ENCODE measurements around the gene GMDS.

The GMDS gene

DNA sequence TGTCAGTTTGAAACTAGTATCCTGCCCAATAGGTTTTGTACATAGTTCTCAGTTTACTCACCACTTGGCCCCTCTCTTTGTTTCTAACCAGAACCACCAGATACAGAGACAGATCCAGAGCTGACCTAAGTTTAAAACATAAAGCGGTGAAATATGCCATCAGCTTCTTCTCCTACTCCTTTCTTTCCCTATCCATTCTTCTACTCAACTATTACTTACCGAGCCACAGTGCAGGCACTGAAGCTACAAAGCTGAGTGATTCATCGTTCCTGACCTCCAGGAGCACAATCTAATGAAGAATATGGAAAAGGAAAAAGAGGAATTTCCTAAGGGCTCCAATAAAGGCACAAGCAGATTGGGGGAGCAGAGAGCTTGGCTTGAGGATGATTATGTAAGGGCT, 349.7 kb downstream of the GMDS start:
- no peak for DNase-seq (ENCODE audit: low read depth in 2 of 2)

GRCh38 chr6:1894954-1895353, 350.5 kb downstream of the GMDS start:
- DNase-seq (ENCODE audit: low read depth in 2 of 2), result no peak

- DNase-seq (ENCODE audit: low read depth in 2 of 2), result no peak
These were observed 351.8 kb downstream of the GMDS start for GRCh38 chr6:1893470-1894130.

GRCh38 chr6:1892716-1893115, 352.7 kb downstream of the GMDS start:
- DNase-seq (ENCODE audit: low read depth in 2 of 2), result no peak

GRCh38 chr6:1890987-1891386, 354.4 kb downstream of the GMDS start:
- DNase-seq (ENCODE audit: low read depth in 2 of 2), result no peak

DNA sequence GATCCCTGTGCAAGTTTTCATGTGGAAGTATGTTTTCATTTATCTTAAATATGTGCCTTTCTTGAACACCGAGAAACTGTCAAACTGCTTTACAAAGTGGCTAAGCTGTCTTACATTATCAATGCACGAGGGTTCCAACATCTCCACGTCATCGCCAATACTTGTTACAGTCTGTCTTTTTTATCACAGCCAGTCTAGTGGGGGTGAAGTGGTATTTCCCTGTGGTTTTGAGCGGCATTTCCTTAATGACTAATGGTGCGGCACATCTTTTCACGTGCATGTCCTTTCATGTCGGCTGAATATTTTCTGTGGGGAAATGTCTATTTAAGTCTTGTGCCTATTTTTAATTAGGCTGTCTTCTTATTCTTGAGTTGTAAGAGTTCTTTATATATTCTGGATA, 355.3 kb downstream of the GMDS start:
- DNase-seq (ENCODE audit: low read depth in 2 of 2), result no peak

GRCh38 chr6:1885576-1886011, 359.8 kb downstream of the GMDS start:
- no peak for DNase-seq (ENCODE audit: low read depth in 2 of 2)

GRCh38 chr6:1884313-1884712, 361.1 kb downstream of the GMDS start:
- DNase-seq (ENCODE audit: low read depth in 2 of 2), result no peak

DNA sequence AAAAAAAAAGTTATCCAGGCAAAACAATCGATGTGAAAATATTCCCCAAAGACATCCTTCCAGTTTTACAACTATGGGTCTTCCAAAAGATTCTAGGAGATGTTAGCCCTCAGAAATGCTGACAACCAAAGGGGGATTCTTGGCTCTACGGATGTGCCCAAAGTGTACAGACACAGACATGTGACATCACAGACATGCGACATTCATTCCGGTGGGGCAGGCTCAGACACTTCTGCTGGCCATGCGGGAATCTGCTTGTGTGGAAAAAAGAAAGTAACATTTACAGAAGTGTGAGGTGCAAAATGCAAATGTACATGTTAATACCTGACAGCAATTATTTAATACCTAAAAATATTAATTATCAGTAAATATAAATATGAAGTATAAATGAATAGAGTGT, 367.1 kb downstream of the GMDS start:
- no peak for DNase-seq (ENCODE audit: low read depth in 2 of 2)

DNA sequence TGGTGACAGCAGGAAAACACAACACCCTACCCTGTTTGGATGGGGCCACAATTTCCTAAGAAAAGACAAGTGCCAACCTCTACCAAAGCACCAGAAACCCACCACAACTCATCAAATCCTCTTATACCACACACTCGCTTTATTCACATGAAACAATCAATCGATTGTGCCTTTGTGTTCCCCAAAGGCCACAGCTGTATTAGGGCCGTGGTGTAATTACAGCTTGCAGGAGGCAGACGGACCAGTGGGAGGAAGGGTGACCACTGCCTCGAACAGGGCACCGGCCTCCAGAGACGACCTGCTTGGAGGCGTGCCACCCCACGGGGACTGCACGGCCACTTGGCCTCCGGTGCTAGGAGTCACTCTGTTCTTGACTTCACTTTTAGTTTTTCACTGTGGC, 371.6 kb downstream of the GMDS start:
- DNase-seq (ENCODE audit: low read depth in 2 of 2), result no peak

DNA sequence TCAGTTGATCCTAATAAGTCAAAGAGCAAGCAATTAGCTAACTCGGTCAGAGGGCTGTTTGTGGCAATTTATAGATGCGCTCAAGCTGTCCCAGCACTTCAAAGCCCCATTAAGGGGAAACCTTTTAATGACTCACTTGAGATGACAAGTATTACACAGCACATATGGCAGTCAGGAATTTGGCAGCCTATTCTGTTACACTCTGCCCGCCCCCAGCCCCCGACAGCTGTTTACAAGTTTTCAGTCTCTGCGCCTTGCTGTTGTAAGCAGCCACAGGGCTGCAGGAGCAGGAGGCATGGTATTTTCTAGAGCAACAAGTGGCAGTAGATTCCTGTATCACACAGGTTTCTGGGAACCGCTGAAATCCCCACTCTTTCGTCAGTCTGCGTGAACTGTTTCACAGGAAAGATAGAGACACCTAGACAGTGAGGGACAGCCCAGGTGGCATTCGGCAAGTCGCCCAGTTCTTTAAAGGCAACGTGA, 372.7 kb downstream of the GMDS start:
- no peak for DNase-seq (ENCODE audit: low read depth in 2 of 2)

- no peak for DNase-seq (ENCODE audit: low read depth in 2 of 2)
These were observed 373.6 kb downstream of the GMDS start for GRCh38 chr6:1871724-1872315.

- DNase-seq (ENCODE audit: low read depth in 2 of 2), result no peak
These were observed 374.5 kb downstream of the GMDS start for GRCh38 chr6:1870932-1871331.

DNA sequence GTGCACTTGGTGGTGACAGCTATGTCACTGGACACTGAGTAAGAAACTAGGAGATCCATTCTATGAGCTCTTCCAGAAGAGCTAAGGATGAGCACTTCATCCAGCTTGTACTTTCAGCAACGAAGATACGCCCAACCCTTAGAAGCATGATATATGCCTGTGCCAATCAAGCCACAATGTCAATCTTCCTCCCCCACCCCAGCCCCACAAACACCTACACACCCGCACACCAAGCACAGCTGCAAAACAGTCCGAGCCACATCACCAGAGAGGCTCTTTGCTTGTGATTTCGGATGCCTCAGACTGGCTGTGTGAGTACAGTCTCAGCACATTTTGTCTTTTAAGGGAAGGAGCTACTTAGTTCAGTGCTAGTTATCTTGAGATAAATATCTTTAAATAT, 375.2 kb downstream of the GMDS start:
- DNase-seq (ENCODE audit: low read depth in 2 of 2), result no peak

DNA sequence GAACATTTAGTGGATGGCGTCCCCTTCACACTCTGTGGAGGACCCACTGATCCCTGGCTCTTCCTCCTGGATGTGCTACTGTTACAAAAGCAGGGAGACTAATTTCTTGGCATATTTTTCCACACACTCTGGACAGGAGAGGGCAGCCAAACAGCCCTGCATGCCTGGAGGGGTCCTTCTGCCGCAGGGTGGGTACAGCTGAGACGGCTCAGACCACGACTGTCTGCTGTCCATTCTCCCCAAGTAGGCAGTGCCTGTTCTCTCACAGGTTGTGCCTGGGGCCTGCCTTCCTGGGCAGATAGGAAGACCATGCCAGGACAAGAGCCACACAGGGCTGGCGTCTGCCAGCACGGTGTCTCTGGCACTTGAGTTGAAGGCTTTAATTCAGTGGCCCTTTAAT, 375.6 kb downstream of the GMDS start:
- no peak for DNase-seq (ENCODE audit: low read depth in 2 of 2)

DNA sequence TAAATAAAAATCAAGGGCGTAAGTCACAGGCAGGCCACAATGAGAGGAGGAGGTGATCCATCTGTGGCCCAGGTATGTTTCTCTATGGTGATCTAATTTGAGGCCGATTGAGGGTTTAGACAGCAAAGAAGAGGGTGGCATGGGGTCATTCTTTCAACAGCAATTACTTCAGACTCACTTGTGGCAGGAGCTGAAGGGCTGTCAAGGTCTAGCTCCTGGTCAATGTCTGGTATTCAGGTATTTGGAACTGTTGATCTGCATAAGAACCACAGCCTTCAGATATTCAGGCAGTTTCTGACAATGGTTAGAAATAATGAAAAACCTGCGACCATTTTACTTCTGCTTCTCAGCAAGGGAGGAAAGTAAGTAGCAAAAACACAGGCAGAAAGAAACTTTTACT, 376.1 kb downstream of the GMDS start:
- no peak for DNase-seq (ENCODE audit: low read depth in 2 of 2)

DNA sequence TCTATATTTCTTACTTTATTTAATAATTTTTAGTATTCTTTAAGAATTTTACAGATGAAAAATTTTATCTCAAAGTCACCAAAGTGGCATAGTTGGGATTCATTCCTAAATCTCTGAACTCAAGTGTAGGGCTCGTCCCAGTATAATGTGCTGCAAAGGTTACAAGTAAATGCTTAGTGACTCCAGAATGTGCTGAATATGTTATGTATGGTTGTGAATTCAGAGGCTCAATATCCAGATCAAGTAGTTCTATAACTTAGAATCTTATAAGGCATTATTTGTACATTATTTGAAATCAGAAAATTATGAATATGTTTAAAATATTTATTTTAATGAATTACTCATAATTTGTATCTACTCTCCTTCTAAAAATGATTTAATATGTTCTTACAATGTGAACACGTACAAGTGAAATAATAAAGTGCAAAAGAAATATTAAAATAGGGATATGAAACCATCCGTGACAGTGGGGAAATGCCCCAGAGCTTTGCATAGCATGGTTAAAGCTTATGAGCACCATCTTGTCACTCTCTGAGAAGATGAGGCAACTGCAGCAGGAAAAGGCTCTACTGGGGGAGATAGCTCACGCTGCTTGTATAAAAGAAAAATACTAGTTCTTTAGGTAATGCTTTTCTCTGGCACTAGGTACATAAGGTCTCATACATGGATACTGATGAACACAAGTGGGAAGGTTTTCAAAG, 376.7 kb downstream of the GMDS start:
- no peak for DNase-seq (ENCODE audit: low read depth in 2 of 2)

DNA sequence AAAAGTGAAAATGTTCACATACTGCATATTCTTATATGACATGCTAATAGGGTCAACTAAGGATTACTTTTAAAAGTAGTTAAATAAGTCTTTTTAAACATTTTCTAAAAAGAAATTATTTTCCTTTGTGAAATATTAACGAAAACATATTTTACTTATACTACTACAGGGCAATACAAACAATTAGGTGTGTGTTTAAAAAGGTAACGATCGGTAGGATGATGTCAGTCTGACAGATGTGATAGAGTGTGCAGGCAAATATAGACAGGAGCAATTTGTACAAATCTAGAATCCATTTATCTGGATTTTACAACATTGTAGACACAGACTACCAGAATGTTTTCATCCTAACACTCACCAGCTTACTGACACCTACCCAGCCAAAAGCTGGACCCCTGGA, 378.2 kb downstream of the GMDS start:
- no peak for DNase-seq (ENCODE audit: low read depth in 2 of 2)

DNA sequence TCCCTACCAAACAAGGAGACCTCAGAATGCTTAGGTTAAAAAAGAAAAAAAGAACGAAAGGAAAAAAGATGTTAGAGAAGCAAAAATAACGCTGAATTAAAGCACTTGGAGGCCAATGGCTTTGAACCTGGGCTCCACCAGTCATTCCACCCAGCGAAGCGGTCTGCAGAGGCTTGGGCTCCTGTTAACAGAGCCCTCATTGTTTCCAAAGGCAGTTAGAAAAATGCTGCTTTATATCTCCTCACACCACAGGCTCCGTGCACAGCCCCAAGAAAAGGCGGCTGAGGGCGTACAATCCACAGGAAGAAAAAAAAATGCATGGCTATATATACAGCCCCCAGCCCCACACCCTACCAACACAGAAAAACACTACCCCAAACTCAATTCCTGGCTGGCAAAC, 379.8 kb downstream of the GMDS start:
- DNase-seq (ENCODE audit: low read depth in 2 of 2), result no peak

DNA sequence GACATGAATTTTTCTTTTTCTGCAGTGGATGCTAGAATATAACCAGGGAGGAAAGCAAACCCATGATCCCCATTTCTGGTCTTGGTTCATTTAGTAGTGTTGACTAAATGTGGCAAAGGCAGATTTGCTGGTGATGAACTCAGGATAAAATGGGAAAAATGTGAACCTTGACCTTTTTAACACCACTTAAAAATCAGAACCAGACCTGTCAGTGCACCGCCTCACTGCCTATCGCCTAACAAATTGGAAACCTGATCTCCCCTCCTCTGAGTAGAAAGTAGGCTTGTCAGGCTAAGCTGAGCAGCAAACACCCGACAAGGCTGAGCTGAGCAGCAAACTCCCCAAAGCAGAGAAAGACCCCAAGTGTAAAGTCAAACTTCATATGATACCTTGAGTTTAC, 380.9 kb downstream of the GMDS start:
- DNase-seq (ENCODE audit: low read depth in 2 of 2), result no peak

GRCh38 chr6:1862411-1862810, 383.0 kb downstream of the GMDS start:
- DNase-seq (ENCODE audit: low read depth in 2 of 2), result no peak

DNA sequence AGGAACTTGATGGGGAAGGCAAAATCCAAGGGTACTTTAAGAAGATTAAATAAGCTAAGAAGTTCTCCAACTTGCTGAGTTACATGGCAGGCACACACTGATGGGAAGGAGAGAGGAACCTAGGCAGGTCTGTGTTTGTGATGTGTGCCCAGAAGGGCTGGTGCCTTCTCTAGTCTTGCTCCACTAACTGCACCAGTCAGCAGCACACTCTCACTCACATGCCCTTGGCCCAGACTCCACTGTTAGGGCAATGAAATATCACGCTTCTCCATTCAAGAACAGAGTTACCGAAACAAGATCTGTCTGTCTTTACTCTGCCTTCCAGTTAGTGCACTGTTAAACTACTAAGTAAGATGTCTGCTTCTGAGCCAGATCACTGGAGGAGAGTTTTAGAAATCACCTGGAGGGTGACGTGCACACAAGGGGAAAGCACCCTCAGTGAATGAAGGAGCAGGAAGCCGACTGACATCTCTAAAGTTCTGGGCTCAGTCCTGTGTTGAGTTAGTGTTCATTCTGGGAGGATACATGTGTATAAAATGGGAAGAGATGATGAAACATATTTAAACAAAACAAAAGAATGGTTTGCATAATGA, 384.6 kb downstream of the GMDS start:
- no peak for DNase-seq (ENCODE audit: low read depth in 2 of 2)

- DNase-seq (ENCODE audit: low read depth in 2 of 2), result no peak
These were observed 386.5 kb downstream of the GMDS start for GRCh38 chr6:1858859-1859258.
